CD14-positive monocyte (primary cell): ENCODE results near the gene CD247. TPM values are rescaled to one million over a fixed set of nuclear protein-coding genes. Genes with fewer than 3 reads are reported as not detected.
A peak's percentile ranks its signal among the peaks of the same experiment; 100 is the strongest.

Source experiments
- DNase-seq, 3 donors: peaks; one replicate each; pipeline ENCODE4 v3.0.0-alpha.2; 2011 to 2022
- H2AFZ ChIP-seq: 2 replicates; pipeline ENCODE4 v1.6.0; 2012; ENCODE audit warnings: mild to moderate bottlenecking, low read depth, low read length, inconsistent platforms; ENCODE audit not compliant: insufficient read depth, poor library complexity, severe bottlenecking
- H3K27ac ChIP-seq, 2 donors: 1 replicate in 1 of 2; 2 replicates in 1 of 2; pipeline ENCODE4 v1.5.1; 2012 to 2013; ENCODE audit warnings: low read length in 2 of 2, control low read depth in 1 of 2, inconsistent platforms in 1 of 2, low read depth in 1 of 2, mild to moderate bottlenecking in 1 of 2
- H3K27me3 ChIP-seq, 2 donors: one replicate each; pipeline versions ENCODE4 v1.6.0 to v1.6.1; 2011 to 2013; ENCODE audit warnings: low read length in 2 of 2; ENCODE audit not compliant: control insufficient read depth in 2 of 2, insufficient read depth in 2 of 2
- H3K36me3 ChIP-seq, 2 donors: replicated peaks in 1 of 2; 1 replicate in 1 of 2; 2 replicates in 1 of 2; pipeline versions ENCODE4 v1.5.1 to v1.6.1; 2012 to 2013; ENCODE audit warnings: low read length in 2 of 2, control low read depth in 1 of 2, inconsistent platforms in 1 of 2, mild to moderate bottlenecking in 1 of 2; ENCODE audit not compliant: insufficient read depth in 2 of 2, control insufficient read depth in 1 of 2
- H3K4me1 ChIP-seq, 2 donors: 1 replicate in 1 of 2; 2 replicates in 1 of 2; pipeline versions ENCODE4 v1.5.1 to v1.6.1; 2012 to 2013; ENCODE audit warnings: low read length in 2 of 2, control low read depth in 1 of 2, inconsistent platforms in 1 of 2, mild to moderate bottlenecking in 1 of 2, moderate library complexity in 1 of 2; ENCODE audit not compliant: insufficient read depth in 2 of 2, control insufficient read depth in 1 of 2
- H3K4me2 ChIP-seq: replicated peaks from 2 replicates; pipeline ENCODE3; 2012; ENCODE audit warnings: low read length, moderate library complexity, mild to moderate bottlenecking; ENCODE audit not compliant: poor library complexity, severe bottlenecking; ENCODE audit errors: extremely low read depth
- H3K4me3 ChIP-seq, 3 experiments: fragments of 200-600 bp in 1 of 3; sonication (generic) in 1 of 3; replicated peaks in 1 of 3; 1 replicate in 2 of 3; 2 replicates in 1 of 3; pipeline ENCODE4 v1.5.1; 2011 to 2013; ENCODE audit warnings: low read length in 3 of 3, mild to moderate bottlenecking in 3 of 3, control low read depth in 2 of 3, low read depth in 2 of 3, inconsistent platforms in 1 of 3, moderate library complexity in 1 of 3
- H3K79me2 ChIP-seq: 2 replicates; pipeline ENCODE4 v1.6.0; 2012; ENCODE audit warnings: mild to moderate bottlenecking, control low read depth, inconsistent platforms, low read length, moderate library complexity; ENCODE audit not compliant: insufficient read depth
- H3K9ac ChIP-seq: 2 replicates; pipeline ENCODE4 v1.6.0; 2017; ENCODE audit warnings: low read length, mild to moderate bottlenecking; ENCODE audit not compliant: insufficient read depth, poor library complexity, severe bottlenecking
- H3K9me3 ChIP-seq, 2 donors: replicated peaks in 1 of 2; 1 replicate in 1 of 2; 2 replicates in 1 of 2; pipeline versions ENCODE4 v1.5.1 to v1.6.1; 2012 to 2013; ENCODE audit warnings: low read length in 2 of 2, control low read depth in 1 of 2; ENCODE audit not compliant: control insufficient read depth in 1 of 2, insufficient read depth in 1 of 2
- H4K20me1 ChIP-seq: 2 replicates; pipeline ENCODE4 v1.6.0; 2012; ENCODE audit warnings: mild to moderate bottlenecking, low read length, control low read depth, moderate library complexity; ENCODE audit not compliant: insufficient read depth
- H3K27ac Mint-ChIP-seq, 7 donors: one replicate each; pipeline ENCODE4 v1.8.0; 2020; ENCODE audit warnings: mild to moderate bottlenecking in 7 of 7, mixed read lengths in 7 of 7, moderate library complexity in 6 of 7, inconsistent platforms in 2 of 7
- H3K27me3 Mint-ChIP-seq, 3 donors: one replicate each; pipeline ENCODE4 v1.8.0; 2021 to 2022; ENCODE audit warnings: low read depth in 3 of 3, mild to moderate bottlenecking in 3 of 3, mixed read lengths in 3 of 3, moderate library complexity in 3 of 3, inconsistent platforms in 1 of 3
- H3K36me3 Mint-ChIP-seq, 2 donors: one replicate each; pipeline ENCODE4 v1.8.0; 2020; ENCODE audit warnings: mixed read lengths in 2 of 2, inconsistent platforms in 1 of 2, mild to moderate bottlenecking in 1 of 2
- H3K4me1 Mint-ChIP-seq: one replicate; pipeline ENCODE4 v1.8.0; 2020; ENCODE audit warnings: mild to moderate bottlenecking, mixed read lengths
- H3K4me3 Mint-ChIP-seq, 2 donors: one replicate each; pipeline ENCODE4 v1.8.0; 2020; ENCODE audit warnings: mild to moderate bottlenecking in 2 of 2, mixed read lengths in 2 of 2, moderate library complexity in 1 of 2
- H3K9me3 Mint-ChIP-seq, 7 donors: one replicate each; pipeline ENCODE4 v1.8.0; 2020 to 2022; ENCODE audit warnings: mixed read lengths in 7 of 7, mild to moderate bottlenecking in 6 of 7, moderate library complexity in 6 of 7, inconsistent platforms in 2 of 7
- CTCF ChIP-seq: fragments of 200-600 bp; IDR thresholded peaks from one replicate; pipeline ENCODE4 v1.8.0; 2022; ENCODE audit warnings: antibody characterized with exemption, mild to moderate bottlenecking
- WGBS: methylation state at CpG from one replicate; pipeline ENCODE4 v1.1.5; 2013; ENCODE audit warnings: missing lambda C conversion rate; ENCODE audit not compliant: insufficient coverage; 5-methylcytosine and 5-hydroxymethylcytosine counted together
- intact Hi-C, 2 donors: fragments of 100-400 bp; cut with micrococcal nuclease; formaldehyde crosslinking; loops; one replicate each; pipeline versions ENCODE4 v1.15.0 to v1.15.1; 2023
- polyA plus RNA-seq, 3 donors: library from polyadenylated mRNA; depleted of rRNA in 1 of 3; unstranded in 2 of 3; stranded (reverse) in 1 of 3; fragments of 300-500 nt in 2 of 3; fragments of >200 nt in 1 of 3; fragmentation: Illumina TruSeq in 2 of 3; gene quantifications; 1 replicate in 2 of 3; 2 replicates in 1 of 3; pipeline ENCODE4 v1.2.3, GENCODE V29; 2012 to 2021

Gene CD247
- polyA plus RNA-seq, 3 donors, result 0.29 to 1.8 (median 1.6) TPM

- no peaks in the 10 kb centered on the region for H4K20me1 ChIP-seq
- no peaks in the 10 kb centered on the region for H3K79me2 ChIP-seq
- H3K27ac Mint-ChIP-seq, result peak overlapping the region in 1 of 7 donors; percentile 30
- no peak overlapping the region for H3K4me2 ChIP-seq
- intact Hi-C loops, result no loop called here
- H3K4me3 ChIP-seq, result no peak overlapping the region
- no peaks in the 10 kb centered on the region for H3K4me1 ChIP-seq
- no peaks in the 10 kb centered on the region for H3K36me3 Mint-ChIP-seq
- peaks cover 0 to 2% (median 0%) of the 10 kb centered on the region in 3 donors for H3K27me3 Mint-ChIP-seq
- peaks cover 5% of the 10 kb centered on the region for H3K4me1 Mint-ChIP-seq
- H2AFZ ChIP-seq, result no peak overlapping the region
- no peaks in the 10 kb centered on the region for H3K9me3 Mint-ChIP-seq
- no peak overlapping the region for H3K9ac ChIP-seq
- H3K9me3 ChIP-seq, result no peaks in the 10 kb centered on the region
- 86% methylated on average over 13 of the region's 15 CpGs for WGBS
- no peak for TF ChIP-seq CTCF
- no peaks in the 10 kb centered on the region for H3K27me3 ChIP-seq
- H3K4me3 Mint-ChIP-seq, result no peak overlapping the region
- no peak for DNase-seq
- no peaks in the 10 kb centered on the region for H3K36me3 ChIP-seq
- H3K27ac ChIP-seq, result no peak overlapping the region
Observed at GRCh38 chr1:167486090-167486824, 32.1 kb downstream of the CD247 start.

GRCh38 chr1:167484726-167485502 is 33.4 kb downstream of the CD247 start:
- no peak for TF ChIP-seq CTCF
- H3K36me3 Mint-ChIP-seq, result no peaks in the 10 kb centered on the region
- Histone ChIP-seq H3K27me3 (no peaks in the 10 kb centered on the region), H3K4me1 (no peaks in the 10 kb centered on the region), H3K9me3 (no peaks in the 10 kb centered on the region), H3K4me3 (no peak overlapping the region), H3K9ac (no peak overlapping the region), H3K4me2 (no peak overlapping the region), H4K20me1 (no peaks in the 10 kb centered on the region), H3K79me2 (no peaks in the 10 kb centered on the region), H2AFZ (no peak overlapping the region), H3K36me3 (no peaks in the 10 kb centered on the region), H3K27ac (no peak overlapping the region)
- no peak for DNase-seq
- H3K9me3 Mint-ChIP-seq, result no peaks in the 10 kb centered on the region
- no peak overlapping the region for H3K4me3 Mint-ChIP-seq
- H3K27ac Mint-ChIP-seq, result peak overlapping the region in 1 of 7 donors; percentile 10
- 98% methylated on average over 5 of the region's 12 CpGs for WGBS
- intact Hi-C loops, result no loop called here
- peaks cover 5% of the 10 kb centered on the region for H3K4me1 Mint-ChIP-seq
- peaks cover 0 to 2% (median 0%) of the 10 kb centered on the region in 3 donors for H3K27me3 Mint-ChIP-seq
